CMK (cell line): ENCODE results near the gene CDH19.
"Not testable (repeated sequence)": the region's sequence is repeated elsewhere in the genome, so short reads cannot be mapped to it uniquely, and the experiment has no call there.

Source experiments
- DNase-seq: peaks from one replicate; pipeline ENCODE4 v3.0.0-alpha.2; 2010; ENCODE audit warnings: low read depth

The CDH19 gene

DNA sequence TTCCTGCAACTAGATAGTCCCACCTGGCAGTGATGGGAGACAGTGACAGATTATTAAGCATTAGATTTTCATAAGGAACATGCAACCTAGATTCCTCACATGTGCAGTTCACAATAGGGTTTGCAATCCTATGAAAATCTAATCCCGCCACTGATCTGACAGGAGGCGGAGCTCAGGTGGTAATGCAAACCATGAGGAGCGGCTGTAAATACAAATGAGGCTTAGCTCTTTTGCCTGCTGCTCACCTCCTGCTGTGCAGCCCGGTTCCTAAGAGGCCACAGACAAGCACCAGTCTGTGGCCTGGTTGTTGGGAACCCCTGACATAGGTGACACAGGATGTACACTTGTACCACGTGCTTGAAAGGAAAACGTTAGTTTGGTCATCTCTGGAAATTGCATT is 41.6 kb downstream of the CDH19 start:
- no peak for DNase-seq

DNA sequence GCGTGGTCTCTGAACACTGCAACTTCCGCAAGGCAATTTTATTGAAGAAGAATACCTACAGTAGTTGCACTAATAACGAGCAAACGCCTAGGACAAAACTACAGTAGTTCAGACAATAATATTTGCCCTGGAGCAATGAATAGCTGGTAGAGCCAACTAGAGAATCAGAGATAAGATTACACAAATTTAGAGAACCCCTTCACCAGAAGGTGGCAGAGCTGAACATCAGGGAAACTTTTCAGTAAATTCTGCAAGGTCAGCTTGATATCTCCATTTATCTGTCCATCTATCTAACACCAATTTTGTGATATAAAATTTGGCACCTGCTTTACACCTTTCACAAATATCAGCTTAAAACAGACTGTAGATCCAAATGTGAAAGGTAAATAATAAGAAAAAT is 43.8 kb downstream of the CDH19 start:
- no peak for DNase-seq

DNA sequence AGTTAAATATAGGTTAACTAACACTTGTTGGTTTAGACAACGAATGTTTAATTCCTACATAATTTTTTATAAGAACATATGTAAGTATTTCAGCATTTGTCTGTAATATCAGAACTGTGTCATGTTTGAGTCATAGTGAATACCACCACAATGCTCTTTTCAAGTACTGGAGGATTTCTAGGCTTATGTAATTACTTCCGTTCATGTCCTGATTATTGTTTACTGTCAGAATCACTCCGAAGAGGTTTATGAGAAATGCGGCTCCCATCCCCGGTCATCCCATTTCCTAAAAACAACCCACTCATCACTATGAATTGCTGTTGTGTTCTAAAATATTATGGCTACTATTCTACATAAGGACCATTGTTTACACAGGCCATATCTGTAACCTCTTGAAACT is 45.1 kb downstream of the CDH19 start:
- DNase-seq, result no peak

DNA sequence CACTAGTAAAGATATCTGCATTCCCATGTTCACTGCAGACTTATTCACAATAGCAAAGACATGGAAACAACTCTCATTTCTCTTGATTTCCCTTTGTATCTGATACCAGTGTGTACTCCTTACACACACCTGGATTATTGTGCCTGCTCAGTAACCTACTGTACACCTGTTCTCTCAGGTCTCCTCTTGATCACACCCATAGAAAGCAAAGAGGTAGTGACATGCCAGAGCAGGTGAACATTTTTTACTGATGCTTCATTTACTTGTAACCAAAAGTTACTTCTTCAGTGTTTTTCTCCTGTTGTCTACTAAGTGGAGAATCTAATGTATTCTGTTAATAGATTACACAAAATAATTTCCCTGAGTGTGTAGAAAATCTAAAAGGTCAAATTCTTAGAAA is 46.8 kb downstream of the CDH19 start:
- no peak for DNase-seq

DNA sequence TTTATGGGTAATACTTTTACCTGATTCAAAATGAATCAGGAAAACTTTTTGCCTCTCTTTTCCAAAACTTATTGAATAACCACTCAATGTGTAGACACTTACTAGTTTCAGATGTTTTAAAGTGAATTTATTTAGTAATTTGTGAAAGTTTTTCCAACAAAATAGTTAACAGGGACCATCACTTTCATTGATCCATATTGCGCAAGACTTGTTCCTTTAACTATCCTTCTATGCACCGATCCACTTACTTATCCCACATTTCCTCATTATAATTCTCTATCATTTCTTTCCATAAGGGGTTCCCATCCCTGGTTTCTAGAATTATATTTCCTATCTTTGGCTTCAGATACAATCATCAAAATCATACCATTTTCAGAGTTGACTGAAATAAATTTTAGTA is 48.3 kb downstream of the CDH19 start:
- no peak for DNase-seq

DNA sequence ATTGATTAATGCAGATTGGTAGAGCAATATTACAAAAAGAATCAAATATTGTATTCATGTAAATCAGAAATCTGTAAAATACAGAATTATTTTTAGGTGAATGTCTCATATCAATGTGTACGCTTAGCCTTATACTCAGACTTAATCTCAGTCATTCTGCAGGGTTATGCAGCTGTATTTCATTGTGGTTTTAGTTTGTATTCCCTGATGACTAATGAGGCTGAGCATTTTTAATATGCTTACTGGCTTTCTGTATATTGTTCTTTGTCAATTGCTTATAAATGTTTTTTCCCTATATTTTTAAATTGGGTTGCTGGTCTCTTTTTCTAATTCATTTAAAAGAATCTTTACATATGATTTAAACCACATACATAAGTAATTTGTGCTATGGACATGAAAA is 50.1 kb downstream of the CDH19 start:
- no peak for DNase-seq

DNA sequence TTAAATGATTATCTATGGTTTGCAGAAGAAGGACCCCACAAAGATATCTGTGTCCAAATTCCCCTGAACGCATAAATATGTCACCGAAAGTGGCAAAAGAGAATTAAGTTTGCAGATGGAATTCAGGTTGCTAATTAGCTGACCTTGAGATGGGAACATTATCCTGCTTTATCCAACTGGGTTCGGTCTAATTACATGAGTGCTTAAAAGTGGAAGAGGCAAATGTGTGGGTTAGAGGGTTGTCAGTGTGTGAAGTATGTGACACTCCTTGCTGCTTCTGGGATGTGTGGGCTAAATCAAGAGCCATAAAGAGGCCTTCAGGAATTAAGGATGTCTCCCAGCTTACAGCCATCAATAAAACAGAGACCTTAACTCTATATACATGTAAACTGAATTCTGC is 53.5 kb downstream of the CDH19 start:
- DNase-seq, result no peak

DNA sequence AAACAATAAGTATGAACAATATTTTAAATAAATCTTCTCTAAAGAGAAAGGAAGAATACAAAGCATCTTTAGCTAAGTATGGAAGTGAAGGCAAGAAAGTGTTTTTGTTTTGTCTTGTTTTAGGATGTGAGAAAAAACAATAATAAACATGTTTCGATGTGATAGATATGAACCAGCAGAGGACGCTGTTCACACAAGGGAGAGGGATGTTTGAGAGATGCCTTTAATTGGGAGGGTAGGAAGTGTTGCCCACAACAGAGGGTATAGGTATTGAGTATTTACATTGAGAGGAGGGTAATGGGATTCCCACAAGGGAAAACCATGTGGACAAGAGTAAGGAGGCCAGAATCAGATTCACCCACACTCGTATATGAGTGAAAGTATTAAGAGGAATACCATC is 55.1 kb downstream of the CDH19 start:
- DNase-seq, result no peak

DNA sequence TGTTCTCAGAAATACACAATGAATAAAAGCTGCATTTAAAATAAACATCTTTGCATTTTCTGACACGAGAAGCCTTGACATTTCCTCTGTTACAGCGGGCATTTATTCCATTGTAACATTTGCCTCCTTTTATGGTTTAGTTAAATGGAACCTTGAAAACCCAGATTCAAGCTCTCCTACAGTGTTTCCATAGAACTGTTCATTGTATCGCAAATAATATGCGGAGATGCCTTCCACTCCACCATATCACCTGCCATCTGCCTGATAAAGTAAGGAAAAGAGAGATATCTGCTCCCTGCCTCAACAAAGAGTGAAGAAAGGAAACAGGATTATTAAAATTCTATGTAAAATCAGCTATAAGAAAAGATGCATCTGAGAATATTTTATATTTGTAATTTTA is 69.8 kb downstream of the CDH19 start:
- DNase-seq, result no peak

DNA sequence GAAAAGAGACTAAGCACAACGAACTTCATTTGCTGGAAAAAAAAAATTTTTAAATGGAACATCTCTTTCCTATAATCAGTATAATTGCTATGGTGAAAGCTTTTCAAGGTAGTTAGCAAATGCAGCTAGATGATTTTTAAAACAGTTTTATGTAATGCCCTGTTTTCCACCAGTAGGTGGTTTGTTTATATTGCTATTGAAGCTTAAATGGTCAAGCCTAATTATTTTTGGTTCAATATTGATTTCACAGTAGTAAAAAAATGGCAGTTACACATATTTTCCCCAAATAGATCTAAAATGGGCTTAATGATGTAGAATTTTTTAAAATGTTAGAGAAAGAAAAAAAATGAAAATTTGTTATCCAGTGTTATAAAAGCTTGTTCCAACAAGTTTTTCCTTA is 70.2 kb downstream of the CDH19 start:
- no peak for DNase-seq

DNA sequence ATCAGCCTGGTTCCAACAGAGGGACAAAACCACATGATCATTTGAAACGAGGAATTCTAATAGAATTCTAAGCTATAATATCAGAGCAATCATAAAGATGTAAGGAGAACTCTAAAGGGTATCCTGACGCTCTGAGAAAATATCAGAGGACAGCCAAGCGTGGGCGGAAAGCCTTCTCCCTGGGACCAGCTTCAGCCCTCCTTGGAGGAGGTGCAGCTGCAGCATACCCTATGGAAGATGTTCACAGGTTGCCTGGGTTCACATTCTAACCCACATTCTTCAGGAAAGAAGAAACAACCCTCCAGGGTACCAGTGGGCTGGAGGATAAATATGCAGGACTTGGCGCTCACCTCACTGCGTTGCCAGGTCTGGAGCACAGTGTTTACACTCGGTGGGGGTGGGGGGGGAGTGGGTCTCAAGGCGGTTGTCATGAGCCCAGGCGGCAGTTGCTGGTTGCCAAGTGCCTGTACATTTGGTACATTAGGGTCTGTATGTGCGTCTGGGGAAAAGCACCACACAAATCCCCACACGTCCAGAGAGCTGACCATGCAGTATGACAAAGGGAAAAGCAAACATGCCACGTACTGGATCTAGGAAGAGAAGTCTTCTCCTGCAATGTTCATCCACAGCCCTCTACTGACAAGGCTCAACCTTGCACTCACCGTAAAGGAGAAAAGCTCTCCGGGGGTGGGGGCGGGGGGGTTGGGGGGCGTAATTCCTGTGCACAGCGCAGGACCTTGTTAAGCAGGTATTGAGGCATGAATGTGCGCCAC is 80.5 kb downstream of the CDH19 start:
- DNase-seq, result no peak

DNA sequence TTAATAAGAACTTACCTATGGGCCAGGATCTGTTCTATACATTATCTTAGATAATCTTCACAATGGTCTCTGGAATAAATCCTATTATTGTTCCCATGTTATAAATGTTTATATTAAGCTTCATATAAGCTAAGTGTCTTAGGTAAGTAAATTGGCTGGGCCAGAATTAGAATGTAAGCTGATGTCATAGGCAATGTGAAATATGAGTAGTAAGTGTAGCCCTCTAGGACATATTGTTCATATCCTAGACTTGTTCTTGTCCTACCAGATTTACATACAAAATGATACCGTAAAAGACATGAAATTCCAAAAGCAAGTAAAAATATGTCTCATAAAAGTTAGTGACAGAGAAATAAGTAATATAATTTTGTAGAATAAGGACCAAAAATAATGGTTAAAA is 89.9 kb downstream of the CDH19 start:
- DNase-seq, result no peak

DNA sequence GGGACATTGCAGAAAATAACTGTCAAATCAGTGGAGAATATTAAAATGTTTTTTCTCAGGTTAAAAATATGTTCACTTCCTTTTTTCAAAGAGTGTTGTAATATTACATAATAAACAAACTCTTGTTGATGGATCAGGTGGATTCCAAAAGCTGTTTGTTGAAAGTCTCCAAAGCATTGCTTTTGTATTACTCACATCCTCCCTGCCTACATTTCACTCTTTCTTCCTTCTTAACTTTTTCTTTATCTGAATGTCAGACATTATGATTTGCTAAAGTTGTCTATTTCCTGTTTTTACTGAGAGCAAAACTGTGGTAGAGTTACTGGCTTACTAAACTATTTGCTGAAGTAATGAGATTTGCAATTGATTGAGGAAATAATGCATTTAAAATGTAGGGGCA is 92.1 kb downstream of the CDH19 start:
- no peak for DNase-seq

DNA sequence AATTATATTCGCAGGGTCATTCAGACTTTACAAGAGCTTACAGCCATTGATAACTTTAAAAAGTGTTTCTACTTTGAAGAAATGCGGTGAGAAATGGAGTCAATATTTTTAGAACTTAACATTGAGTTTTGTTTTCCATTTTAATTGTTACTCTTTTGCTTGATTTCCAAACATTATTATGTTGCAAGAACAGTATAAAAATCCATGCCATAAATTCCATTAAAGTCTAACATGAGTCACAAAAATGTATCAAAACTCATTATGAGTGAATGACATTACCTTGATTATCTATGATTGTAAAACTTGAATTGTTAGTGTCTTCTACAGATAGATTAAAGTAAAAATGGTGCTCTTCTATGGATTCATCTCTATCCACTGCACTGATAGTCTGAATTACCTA is 92.6 kb downstream of the CDH19 start:
- no peak for DNase-seq

DNA sequence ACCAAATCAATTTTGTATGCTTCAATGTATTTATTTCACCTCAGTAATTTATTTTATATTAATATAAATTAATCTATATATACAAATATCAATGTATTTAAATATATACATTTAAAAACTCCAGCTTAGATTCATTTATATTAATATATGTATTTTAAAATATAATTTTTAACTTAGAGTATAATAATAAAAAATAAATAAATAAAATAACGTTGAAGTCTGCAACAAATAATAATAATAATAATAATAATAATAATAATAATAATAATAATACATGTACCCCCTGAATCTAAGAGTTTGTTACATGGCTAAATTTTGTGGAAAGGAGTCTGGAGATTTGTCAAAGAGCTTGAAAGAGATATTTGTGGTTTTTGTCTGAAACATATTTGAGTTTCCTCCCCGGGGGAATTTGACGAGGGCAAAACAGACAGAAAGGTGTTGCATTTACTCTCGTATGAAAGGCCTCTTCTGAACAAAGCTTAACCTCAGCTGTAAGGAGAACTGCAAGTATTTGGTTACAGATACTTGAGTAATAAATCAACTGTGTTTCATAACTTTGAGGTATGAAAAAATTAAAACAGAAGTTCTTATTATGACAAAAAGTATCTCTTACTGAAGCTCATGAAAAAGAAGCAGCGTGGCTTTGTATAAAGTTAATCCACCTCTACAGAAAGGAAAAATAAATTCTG is 93.4 kb downstream of the CDH19 start:
- DNase-seq, result no peak

DNA sequence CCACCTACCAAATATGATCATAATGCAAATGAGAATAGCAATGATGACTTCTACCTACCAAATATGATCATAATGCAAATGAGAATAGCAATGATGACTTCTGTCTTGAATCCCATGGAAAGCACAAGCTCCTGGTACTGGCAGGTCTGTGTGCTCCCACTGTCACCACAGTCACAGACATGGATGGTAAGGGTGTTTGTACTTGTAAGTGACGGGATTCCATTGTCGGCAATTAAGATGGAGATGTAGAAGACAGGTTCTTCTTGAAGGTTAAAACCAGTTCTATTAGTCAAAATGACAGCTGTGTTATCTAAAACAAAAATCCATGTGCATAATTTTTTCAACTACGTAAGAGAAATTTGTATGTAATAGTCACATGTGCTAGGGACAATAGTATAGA is 95.0 kb downstream of the CDH19 start:
- DNase-seq, result no peak

DNA sequence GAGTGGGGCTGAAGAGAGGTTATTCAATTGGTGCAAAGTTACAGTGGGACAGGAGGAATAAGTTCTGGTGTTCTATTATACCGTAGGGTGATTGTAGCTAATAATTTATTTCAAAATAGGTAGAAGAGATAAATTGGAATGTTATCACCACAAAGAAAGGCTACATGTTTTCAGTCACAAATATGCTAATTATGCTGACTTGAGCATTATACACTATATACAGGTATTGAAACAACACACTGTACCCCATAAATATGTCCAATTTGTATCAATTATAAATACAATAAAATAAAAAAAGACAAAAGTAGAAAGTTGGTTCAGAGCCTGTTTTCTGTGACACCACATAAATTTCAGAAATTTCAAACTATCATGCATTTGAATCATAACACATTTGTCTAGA is 97.7 kb downstream of the CDH19 start:
- no peak for DNase-seq

DNA sequence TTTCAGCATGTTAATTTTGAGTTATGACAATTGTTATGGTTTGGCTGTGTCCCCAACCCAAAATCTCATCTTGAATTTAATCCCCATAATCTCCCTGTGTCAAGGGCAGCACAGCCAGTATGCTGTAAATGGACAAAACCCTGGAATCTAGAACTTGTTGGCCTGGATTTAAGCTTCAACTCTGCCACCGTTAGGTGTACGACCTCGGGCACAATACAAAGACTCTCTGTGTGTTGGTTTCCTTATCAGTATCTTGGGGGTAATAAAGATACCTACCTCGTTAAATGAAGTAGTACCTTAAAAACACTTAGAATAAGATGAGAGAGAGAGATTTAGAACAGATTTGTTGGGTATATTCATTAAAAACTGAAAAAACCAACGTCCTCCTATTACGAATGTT is 106.5 kb downstream of the CDH19 start:
- DNase-seq, result no peak

DNA sequence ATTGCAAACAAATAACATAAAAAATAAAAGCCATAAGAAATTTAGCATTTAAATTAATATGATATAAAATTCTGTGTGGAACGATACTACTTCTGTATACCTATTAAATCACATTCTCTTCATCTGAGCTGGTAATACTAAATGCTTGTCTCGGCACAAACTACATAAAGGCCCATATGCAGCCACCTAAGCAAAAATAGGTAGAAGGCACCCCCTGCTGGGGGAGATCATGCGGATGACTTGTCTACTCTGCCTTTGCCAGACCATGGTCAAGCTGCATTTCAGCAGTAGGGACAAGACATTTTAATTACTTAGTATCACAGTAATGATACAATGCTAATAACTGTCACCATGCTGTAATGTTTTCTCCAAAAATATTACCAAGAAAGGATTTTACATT is 108.0 kb downstream of the CDH19 start:
- DNase-seq, result no peak

DNA sequence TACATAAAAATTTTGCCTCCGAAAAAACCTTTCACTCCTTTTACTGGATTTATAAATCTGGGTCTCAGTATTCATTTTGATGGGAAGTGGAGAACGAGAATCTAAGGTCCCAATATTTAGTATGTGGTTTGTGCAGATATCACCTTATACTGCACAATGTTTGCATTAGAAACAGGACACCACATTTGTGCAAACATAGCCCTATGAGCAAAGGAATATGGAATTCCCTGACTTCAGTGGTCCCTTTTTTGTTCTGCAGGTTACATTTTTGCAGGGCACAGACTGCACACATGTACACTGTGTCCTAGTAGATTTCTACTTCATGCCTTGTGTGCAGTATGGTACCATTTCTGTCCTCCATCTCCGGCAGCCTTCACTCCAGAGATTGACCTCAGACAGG is 130.0 kb downstream of the CDH19 start:
- no peak for DNase-seq

DNA sequence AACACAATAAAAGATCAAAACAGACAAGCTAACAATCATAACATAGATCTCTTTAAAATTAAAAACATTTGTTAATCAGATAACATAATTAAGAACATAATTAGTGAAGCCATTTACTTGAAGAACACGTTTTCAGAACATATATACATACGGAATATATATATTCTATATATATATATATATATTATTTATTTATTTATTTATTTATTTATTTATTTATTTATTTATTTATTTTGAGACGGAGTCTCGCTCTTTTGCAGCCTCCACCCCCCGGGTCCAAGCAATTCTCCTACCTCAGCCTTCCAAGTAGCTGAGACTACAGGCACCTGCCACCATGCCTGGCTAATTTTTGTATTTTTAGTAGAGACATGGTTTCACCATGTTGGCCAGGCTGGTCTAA is 137.7 kb downstream of the CDH19 start:
- DNase-seq, result not testable (repeated sequence)

DNA sequence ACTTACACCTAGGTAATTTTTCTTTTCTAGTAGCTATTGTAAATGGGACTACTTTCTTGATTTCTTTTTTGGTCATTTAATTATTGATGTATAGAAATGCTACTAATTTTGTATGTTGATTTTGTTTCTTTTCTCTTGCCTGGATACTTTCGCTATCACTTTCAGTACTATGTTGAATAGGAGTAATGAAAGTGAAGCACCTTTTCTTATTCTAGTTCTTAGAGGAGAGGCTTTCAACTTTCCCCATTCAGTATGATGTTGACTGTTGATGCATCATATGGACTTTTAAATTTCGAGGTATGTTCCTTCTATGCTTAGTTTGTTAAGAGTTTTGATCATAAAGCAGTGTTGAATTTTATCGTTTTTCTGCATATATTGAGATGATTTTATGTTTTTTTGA is 142.5 kb downstream of the CDH19 start:
- no peak for DNase-seq

DNA sequence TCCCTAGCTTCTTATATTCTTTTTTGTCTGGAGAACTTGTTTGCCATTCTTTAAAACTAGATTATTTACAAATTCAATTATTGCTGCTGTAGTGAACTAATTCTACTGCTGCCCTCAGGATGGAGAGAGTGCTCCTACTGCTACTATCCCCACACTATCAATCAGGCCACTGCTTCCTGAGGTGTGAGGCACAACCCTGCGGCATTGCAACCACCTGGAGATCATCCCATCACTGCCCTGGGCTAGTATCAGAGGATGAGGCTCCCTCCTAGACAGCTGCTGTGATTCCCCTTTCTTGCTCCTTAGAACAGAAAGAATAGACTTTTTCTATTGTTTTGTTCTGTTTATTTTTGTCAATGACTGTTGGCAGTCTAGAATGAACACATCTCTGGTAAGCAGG is 146.6 kb downstream of the CDH19 start:
- DNase-seq, result no peak
